Measurements from ENCODE around the gene RND1.
"Not testable (repeated sequence)": the region's sequence is repeated elsewhere in the genome, so short reads cannot be mapped to it uniquely, and the experiment has no call there.

RND1 gene

DNA sequence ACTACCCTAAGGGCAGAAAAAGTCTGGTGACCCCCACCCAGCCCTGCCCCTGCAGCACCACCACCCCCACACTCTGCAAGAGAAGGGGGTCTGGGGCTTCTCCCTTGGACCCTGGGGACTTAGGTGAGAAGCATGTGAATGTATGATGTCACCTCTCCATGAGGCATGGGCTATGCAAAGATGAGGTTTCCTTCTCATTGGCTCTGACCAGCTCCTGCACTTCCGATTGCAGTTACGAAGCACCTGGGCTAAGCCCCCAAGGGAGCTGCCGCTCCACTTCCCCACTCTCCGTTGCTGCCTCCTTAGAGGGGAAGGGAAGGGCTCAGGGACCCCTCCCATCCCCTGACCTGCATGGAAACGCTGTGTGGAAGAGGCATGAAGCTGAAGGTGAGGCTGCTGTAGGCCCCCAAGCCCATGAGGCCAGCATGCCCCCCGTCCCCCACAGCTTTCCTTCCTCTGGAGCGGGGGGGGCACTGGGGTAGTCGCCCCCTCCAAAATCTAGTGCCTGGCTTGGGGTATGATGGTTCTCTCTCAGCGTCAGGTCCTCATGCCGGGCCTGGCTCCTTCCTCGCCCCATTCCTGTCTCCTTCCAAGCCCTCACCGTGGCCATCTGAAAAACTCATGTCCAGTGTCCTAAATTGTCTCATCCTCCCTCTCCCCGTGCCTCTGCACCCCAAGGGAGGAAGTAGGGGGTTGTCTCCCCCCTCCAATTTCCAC is 8.2 kb downstream of the RND1 start:
- no peak overlapping the region for H3K4me3 ChIP-seq (ENCODE audit: low read length)
- TF ChIP-seq, protein P1, sequence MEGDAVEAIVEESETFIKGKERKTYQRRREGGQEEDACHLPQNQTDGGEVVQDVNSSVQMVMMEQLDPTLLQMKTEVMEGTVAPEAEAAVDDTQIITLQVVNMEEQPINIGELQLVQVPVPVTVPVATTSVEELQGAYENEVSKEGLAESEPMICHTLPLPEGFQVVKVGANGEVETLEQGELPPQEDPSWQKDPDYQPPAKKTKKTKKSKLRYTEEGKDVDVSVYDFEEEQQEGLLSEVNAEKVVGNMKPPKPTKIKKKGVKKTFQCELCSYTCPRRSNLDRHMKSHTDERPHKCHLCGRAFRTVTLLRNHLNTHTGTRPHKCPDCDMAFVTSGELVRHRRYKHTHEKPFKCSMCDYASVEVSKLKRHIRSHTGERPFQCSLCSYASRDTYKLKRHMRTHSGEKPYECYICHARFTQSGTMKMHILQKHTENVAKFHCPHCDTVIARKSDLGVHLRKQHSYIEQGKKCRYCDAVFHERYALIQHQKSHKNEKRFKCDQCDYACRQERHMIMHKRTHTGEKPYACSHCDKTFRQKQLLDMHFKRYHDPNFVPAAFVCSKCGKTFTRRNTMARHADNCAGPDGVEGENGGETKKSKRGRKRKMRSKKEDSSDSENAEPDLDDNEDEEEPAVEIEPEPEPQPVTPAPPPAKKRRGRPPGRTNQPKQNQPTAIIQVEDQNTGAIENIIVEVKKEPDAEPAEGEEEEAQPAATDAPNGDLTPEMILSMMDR (conservative IDR thresholded peaks at IDR 0.05; ENCODE audit: low read length): no peak

DNA sequence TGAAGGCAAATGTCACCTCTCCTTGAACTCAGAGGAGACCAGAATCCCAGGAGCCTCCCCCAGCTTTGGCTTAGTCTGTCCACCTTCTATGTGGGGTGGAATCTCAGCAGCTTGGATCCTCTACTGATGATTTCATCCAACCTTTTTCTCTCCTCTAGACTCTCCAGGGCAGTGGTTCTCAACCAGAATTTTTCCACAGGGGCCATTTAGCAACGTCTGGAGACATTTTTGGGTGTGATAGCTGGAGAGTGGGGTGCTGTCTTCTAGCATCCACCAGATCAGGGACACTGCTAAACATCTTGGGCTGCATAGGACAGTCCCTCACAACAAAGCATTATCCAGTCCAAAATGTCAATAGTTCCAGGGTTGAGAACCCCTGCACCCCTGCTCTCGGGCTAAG is 9.3 kb downstream of the RND1 start:
- TF ChIP-seq, protein P1 (conservative IDR thresholded peaks at IDR 0.05; ENCODE audit: low read length): no peak
- H3K4me3 ChIP-seq (ENCODE audit: low read length): no peak overlapping the region
- no peak for DNase-seq (ENCODE audit: low read depth)

More for the DNA sequence above, 8.2 kb downstream of the RND1 start:
- no peak for DNase-seq (ENCODE audit: low read depth)

DNA sequence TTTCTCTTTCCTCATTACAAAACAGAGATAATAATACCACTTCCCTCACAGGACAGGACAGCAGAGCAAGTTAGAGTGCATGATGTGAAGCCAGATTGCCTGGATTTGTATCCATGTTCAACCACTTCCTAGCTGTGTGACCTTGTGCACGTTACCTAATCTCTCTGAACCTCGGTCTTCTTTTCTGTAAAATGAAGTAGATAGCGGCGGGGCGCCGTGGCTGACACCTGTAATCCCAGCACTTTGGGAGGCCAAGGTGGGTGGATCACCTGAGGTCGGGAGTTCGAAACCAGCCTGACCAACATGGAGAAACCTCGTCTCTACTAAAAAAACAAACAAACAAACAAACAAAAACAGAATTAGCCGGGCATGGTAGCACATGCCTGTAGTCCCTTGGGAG is 10.7 kb downstream of the RND1 start:
- DNase-seq (ENCODE audit: low read depth); H3K4me3 ChIP-seq (ENCODE audit: low read length): not testable (repeated sequence)

DNA sequence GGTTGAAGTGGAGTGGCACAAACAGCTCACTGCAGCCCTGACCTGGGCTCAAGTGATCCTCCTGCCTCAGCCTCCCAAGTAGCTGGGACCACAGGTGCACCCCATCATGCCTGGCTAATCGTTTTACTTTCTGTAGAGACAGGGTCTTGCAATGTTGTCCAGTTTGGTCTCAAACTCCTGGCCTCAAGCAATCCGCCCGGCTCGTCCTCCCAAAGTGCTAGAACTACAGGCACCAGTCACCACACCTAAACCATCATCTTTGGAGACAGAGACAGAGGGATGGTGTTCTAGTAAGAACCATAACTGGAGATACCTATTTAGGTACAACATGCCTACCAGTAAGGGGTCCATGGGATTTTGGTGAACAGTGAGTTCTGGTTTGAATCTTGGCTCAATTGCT is 11.2 kb downstream of the RND1 start:
- no peak for DNase-seq (ENCODE audit: low read depth)
- no peak overlapping the region for H3K4me3 ChIP-seq (ENCODE audit: low read length)
- TF ChIP-seq, protein P1 (conservative IDR thresholded peaks at IDR 0.05; ENCODE audit: low read length): no peak

DNA sequence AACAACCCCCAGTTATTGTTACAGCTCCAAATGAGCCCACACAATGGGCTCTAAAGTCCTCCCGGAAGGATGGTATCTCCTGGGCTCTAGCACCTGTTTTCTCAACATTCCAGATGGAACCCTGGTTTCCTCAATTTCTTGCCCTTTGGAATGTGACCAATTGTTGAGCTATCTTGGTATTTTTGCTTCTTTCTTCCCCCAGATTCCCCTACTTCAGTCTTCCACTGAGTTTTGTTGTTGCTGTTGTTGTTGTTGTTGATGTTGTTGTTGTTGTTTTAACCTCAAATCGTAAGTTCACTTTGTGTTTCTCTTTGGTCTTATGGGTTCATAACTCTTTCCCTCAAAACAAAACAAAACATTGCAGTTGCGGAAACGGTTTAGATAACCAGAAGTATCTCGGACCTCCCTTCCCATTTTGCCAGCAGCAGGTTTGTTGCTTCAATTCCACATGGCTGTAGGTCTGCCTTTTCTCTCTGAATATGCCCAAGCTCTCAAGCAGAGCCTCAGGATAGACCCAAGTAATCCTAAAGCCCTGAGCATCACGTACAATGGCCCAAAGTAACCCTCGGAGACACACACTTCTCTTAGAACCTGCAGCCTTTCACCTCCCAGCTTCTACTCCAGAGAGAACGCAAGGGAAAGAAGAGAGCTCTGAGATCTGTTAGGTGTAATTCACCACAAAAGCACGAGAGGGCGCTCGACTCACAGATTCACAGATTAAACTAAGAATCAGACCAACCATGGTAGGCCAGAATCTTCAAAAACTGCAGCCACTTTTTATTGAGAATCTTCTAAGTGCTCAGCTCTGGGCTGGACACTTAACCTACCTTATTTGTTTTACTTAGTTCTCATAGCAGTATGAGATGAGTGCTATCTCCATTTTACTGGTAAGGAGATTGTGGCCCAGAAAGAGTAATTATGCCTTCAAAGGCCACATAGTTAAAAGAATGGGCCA is 12.7 kb downstream of the RND1 start:
- TF ChIP-seq, protein P1 (conservative IDR thresholded peaks at IDR 0.05; ENCODE audit: low read length): peak; percentile 86
- H3K4me3 ChIP-seq (ENCODE audit: low read length): peak overlapping the region; percentile 50
- DNase-seq (ENCODE audit: low read depth): peak; percentile 85

DNA sequence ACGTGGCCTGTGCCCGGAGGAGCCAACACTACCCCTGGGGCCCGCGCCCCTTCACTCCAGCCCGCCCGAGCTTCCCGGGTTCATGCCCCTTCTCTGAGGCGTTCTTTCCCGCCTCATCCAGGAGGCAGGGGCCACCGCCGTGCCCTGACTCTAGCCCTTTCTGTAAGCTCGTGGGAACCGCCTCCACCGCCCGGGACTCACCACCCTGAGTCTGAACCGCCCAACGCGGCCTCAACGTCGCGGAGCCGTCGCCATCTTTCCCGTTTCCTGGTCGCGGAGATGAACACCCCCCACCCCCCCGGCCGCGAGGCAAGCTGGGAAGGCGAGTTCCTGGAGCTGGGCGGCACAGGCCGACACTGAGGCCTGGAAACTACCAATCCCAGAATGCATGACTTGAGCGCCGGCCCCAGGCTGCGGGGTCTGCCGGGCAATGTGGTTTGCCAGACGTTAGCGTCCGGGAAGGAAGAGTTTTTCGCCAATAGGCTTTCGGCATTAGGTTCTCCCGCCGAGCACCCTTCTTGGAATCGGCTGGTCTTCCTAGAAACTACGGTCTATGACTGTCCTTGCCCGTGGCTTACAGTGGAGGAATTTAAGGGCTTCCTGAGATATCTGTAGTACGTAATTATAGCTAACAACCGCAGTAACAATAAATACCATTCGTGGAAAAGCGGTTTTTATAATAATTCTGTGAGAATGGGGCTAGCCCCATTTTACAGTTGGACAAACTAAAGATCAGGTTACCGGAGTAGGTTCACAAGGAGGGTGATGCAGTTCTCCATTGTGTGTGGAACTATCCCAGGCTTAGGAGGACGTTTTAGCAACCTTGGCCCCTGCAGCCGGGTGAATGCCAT is 13.6 kb downstream of the RND1 start, which contains the start of gene DDX23:
Gene DDX23 (minus strand): TSS at position 281 of the 851 bp plus-strand sequence. CDS start 6,381 bp downstream, outside the sequence.
- TF ChIP-seq, protein P1 (conservative IDR thresholded peaks at IDR 0.05; ENCODE audit: low read length): no peak
- H3K4me3 ChIP-seq (ENCODE audit: low read length): peak within 1 kb of the TSS; percentile 97
- peak; percentile 97 for DNase-seq (ENCODE audit: low read depth)

DNA sequence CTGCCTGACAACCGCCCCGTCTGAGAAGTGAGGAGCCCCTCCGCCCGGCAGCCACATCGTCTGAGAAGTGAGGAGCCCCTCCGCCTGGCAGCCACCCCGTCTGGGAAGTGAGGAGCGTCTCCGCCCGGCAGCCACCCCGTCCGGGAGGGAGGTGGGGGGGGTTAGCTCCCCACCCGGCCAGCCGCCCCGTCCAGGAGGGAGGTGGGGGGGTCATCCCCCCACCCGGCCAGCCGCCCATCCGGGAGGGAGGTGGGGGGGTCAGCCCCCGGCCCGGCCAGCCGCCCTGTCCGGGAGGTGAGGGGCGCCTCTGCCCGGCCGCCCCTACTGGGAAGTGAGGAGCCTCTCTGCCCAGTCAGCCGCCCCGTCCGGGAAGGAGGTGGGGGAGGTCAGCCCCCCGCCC is 23.6 kb downstream of the RND1 start:
- not testable (repeated sequence) for DNase-seq (ENCODE audit: low read depth); H3K4me3 ChIP-seq (ENCODE audit: low read length)
